Right renal pelvis (tissue), 4 donors: ENCODE results near the gene CCDC70. TPM values are rescaled to one million over a fixed set of nuclear protein-coding genes. Genes with fewer than 3 reads are reported as not detected.
"Not testable (repeated sequence)": the region's sequence is repeated elsewhere in the genome, so short reads cannot be mapped to it uniquely, and the experiment has no call there.

Source experiments
- DNase-seq, 4 donors: peaks; one replicate each; pipeline ENCODE4 v3.0.0-alpha.2; 2013; ENCODE audit warnings: low read depth in 4 of 4, low spot score in 3 of 4, missing footprints in 1 of 4
- polyA plus RNA-seq, 4 donors: library from polyadenylated mRNA; unstranded; fragments of 120-200 nt; gene quantifications; one replicate each; pipeline ENCODE4 v1.2.1, GENCODE V29; 2013; ENCODE audit not compliant: insufficient read length in 4 of 4

CCDC70 gene
- polyA plus RNA-seq, result not detected

DNA sequence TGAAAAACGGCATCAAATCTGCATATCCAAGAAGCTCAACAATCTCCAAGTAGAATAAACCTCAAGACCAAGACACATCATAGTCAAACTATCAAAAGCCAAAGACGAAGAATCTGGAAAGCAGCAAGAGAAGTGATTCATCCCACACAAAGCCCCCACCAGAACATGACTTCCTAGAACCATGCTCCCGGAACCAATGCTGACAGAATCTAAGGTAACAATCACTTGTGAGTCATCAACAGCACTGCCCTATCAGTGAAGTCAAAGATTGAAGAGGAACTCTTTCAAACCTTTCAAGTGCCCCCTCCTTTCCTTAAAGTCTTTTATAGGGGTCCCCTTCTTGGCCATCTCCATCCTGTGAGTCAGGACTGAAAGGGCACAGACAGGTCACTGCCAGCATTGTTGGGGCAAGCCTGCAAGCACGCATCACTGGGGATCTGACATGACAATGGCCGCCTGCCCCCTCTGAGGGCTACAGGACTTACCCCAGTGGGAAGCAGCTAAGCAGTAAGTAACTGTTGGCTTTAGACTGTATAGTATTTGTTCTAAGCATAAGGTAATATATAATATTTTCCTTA, at the start of gene CCDC70:
Gene CCDC70 (plus strand): TSS at position 247 of the 578 bp plus-strand sequence. CDS start 3,443 bp downstream, outside the sequence.
- no peak for DNase-seq

DNA sequence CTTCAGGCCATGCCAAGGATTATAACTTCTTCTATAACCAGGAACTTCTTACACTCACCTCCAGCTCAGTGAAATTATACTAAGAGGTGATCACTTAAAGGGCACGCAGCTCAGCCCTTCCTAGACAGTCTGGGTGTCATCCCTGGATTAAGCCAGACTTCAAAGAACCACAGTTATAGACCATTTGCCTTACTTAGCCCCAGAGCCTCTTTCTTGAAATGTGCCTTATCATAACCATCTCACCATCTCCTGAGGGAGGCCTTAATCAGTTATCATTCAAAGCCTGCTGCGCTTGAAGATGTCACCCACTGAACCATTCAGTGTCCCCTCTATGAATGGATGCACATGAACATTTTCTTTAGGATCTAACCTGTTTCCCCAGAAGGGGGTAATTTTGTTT, 47.7 kb upstream of the CCDC70 start:
- DNase-seq, result no peak

DNA sequence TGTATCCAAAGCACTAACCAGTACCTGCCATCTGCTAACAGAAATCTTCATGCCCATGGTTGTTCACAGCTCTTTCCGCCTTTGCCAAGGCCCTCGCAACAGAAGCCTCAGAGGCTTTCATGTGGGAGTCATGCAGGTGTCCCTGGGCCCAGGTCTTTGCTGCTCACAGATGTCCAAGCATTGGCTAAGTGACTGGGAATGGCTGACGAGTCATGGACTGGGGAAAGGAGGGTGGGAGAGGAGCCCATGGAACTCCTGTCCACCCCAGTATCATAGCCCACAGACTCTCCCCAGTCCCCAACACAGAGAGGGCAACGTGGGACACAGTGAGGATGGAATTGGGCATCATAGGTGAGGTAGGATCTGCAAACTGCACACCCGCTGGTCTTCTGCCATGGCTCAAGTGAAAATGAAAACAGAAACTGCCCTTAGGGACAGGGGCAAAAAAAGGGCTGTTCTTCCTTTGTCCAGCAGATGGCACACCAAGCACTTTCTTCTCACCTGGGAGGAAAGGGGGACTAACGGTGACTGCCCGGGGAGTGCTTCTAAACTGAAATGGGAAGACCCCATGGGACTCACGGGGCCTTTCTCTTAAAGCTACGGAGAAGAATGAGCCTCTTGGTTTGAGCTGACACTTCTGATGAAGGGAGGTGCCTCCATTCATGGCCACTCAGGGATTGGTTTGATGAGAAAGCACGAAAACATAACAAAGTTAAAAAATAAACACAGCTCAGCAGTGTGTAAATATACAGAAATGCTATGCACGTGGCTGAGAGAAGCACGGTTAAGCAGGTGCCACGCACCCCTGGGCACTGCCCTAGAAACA, 46.7 kb upstream of the CCDC70 start:
- peak in 1 of 4 donors; percentile 44 for DNase-seq

DNA sequence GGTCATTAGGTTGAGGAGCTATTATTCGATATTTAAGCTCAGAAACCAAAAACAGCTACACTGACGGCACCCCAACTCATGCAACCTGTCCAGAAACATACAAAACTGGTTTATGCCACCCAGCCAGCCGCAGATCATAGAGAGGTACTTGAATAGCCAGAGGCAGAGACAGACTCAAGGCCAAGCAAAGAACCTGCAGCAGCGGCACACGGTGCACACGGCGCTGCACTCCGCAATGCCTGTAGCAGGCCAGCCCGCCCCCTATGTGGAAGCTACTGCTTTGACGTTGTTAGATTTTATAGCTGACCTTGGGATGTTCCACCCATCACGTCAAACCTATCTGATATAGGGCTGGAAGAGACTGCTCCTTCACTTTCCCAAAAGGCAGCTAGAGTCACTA, 45.9 kb upstream of the CCDC70 start:
- no peak for DNase-seq

- no peak for DNase-seq
Measured at GRCh38 chr13:51816604-51817249, 45.0 kb upstream of the CCDC70 start.

DNA sequence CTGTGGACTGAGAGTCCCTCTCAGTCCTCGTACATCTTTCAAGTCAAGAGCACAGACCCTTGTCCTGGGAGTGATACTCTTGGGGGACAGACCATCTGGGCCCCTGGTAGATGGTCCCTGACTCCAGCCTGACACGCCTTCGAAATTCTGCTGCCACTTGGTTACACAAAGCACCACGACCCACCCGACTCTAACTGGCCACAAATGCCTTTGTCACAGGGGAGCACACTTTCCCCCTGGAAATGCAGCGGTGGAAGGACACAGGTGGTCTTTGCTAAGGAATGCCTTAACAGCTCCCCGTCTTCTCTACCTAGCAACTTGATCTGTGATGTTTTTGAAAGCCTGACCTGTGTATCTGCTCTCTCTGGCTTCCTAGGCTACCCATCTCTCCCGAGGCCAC, 44.1 kb upstream of the CCDC70 start:
- DNase-seq, result no peak

- DNase-seq, result no peak
Measured at GRCh38 chr13:51818276-51818675, 43.5 kb upstream of the CCDC70 start.

DNA sequence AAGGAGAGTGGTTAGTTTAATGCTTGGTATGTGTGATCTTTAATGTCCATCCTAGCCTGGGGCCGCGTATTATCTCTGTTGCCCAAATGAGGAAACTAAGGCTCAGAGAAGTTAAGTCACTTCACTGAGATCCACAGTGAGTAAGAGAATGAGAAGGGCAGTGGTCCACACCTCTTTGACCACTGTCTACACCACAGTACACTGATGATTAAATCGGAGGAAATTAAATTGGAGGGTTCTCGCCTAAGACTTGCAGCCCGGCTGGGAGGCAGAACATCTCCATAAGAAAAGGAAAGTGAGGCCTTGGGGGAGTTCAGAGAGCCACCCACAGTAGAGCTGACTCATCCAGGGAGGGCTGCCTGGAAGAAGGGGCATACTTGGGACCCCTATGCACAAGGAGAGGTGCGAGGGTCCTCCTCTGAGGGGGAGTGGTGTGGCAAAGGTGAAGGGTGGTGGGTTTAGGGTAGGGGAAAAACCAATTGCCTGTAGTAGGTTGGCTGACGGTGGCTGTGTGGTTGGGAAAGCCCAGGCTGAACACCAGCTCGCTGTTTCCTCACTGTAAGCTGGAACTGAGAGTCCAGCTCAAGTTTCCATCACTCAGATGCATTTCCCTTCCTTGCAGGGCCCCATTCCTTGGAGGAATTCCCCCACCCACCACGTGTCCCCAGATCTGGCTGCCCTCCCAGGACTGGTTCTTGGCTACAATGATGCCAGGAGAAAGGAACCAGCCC, 42.8 kb upstream of the CCDC70 start:
- DNase-seq, result no peak

GRCh38 chr13:51819544-51819943, 42.2 kb upstream of the CCDC70 start:
- no peak for DNase-seq

DNA sequence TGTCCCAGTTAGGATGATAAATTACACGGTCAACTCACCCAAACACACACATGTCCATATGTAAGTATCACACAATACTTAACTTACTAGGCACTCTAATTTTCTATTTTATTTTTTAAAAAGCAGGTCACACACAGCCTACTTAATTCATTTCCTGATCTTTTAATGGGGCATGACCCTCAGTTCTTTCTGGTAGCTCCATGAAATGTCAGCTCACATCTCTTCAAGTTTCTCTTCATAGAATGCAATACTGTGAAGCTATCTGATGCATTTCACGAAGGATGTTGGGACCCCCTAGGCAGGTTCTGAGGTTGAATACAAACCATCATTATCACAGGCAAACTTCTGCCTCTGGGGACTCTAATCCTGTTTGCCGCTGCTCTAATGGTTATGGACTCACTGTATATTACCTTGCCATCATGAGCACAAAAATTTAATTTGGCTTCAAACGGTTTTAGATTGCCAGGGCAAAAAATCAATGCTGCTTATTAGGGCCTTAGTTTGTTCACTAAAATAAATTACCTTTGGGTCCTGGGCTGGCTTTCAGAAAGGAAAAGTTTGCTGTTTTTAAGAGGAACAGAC, 41.7 kb upstream of the CCDC70 start:
- no peak for DNase-seq

- no peak for DNase-seq
Measured at GRCh38 chr13:51821606-51822005, 40.2 kb upstream of the CCDC70 start.

GRCh38 chr13:51822106-51822815, 39.5 kb upstream of the CCDC70 start:
- no peak for DNase-seq

DNA sequence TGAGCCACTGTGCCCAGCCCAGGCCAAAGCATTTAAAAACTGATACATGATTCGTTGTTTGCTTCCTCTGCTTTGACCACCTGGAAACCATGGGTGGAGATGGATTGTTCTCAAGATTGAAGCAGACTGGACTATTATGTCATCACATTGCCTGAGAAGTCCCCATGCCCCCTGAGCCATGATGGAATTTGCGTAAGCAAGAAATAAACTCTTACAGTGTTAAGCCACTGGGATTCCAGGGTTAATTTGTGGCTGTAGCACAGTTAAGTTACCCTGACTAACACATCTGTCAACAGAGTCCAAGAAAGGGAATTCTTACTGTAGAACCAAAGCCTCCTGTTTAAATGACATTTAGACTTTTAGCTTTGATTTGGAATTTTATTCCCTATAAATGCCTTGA, 38.4 kb upstream of the CCDC70 start:
- no peak for DNase-seq

DNA sequence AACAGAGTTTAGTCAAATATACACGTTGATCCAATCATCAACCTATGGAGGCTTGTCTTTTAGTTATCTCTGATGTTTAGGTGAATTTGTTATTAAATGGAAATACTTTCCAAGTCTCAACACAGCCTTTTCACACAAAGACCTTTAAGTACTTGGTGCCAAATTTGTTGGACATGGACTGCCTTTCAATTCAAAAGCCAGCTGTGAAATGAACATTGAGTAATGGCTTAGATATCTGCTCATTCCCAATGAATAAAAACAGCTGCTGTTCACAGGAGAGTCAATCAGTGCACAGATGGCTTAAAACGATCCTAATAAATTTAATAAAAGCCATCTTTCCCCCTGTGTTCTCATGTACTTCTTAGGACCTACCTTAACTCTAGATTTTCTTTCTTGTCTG, 37.9 kb upstream of the CCDC70 start:
- DNase-seq, result no peak

DNA sequence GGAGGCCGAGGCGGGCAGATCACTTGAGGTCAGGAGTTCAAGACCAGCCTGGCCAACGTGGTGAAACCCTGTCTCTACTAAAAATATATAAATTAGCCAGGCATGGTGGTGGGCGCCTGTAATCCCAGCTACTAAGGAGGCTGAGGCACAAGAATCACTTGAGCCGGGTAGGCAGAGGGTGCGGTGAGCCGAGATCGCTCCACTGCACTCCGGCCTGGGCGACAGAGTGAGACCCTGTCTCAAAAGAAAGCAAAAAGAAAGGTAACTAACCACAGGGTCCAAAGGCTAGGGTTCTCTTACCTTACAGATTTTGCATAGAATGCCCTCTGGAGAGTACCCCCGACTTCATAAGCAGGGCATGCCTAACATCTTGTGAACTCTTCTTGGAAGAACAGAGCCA, 37.1 kb upstream of the CCDC70 start:
- DNase-seq, result not testable (repeated sequence)

DNA sequence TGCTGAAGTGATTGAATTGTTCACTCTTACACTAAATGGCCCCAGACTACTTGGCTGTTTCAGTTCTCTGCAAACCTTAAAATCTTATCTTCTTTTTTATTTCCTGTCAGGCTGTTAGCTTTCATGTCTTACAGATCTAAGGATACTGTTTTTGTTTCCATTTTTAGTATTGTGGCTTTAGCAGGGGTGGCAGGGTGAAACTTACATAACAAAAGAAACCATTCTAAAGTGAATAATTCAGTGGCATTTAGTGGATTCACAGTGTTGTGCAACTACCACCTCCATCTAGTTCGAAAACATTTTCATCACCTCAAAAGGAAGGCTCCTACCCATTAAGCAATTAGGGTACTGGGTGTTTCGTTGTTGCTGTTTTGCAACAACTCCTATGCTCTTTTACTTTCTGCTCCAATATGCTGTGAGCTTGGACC, 36.6 kb upstream of the CCDC70 start:
- no peak for DNase-seq

GRCh38 chr13:51825681-51826254, 36.0 kb upstream of the CCDC70 start:
- no peak for DNase-seq

GRCh38 chr13:51826606-51827005, 35.2 kb upstream of the CCDC70 start:
- no peak for DNase-seq

DNA sequence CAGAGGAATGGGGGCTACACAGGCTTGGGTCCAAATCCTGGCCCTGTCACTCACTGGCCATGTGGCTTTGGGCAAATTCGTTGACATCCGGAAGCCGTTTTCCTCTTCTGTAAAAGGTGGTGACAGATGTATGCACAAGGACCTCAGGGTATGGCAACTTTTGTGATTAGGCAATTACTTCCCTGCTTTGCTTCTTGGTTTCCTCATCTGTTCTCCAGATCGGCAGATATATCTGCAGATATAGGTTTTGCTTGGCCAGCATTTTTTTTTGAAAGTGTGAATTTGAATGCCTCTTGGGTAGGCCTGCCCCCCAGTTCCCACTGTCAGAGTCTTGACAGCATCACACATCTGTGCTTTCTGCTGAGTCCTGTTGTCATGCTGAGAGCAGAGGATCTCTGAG, 34.5 kb upstream of the CCDC70 start:
- no peak for DNase-seq
